Measurements from ENCODE around the gene NAALADL2.
"Not testable (repeated sequence)": the region's sequence is repeated elsewhere in the genome, so short reads cannot be mapped to it uniquely, and the experiment has no call there.

NAALADL2 gene

GRCh38 chr3:175413926-175414325 lies 554.8 kb downstream of the NAALADL2 start:
- Histone ChIP-seq H3K4me3 (no peak overlapping the region), H3K9ac (ENCODE audit: insufficient read length) (no peak overlapping the region), H3K27ac (no peak overlapping the region), H3K36me3 (ENCODE audit: insufficient read depth, low read length) (no peaks in the 10 kb centered on the region), H3K9me3 (ENCODE audit: low read depth, low read length) (no peaks in the 10 kb centered on the region)
- no peak for DNase-seq (ENCODE audit: low read depth, low spot score)
- no peak for TF ChIP-seq POLR2AphosphoS5 (IDR thresholded peaks at IDR 0.05; ENCODE audit: borderline replicate concordance, low read depth, low read length)
- TF ChIP-seq FOXP2 (optimal IDR thresholded peaks at IDR 0.05; ENCODE audit: control extremely low read depth, extremely low read length, insufficient read depth) = no peak
- no peak for TF ChIP-seq EZH2 (IDR thresholded peaks at IDR 0.05)

- Histone ChIP-seq H3K27ac (no peak overlapping the region), H3K9ac (ENCODE audit: insufficient read length) (no peak overlapping the region), H3K36me3 (ENCODE audit: insufficient read depth, low read length) (no peaks in the 10 kb centered on the region), H3K4me3 (no peak overlapping the region), H3K9me3 (ENCODE audit: low read depth, low read length) (no peaks in the 10 kb centered on the region)
- TF ChIP-seq EZH2 (IDR thresholded peaks at IDR 0.05) (no peak), FOXP2 (optimal IDR thresholded peaks at IDR 0.05; ENCODE audit: control extremely low read depth, extremely low read length, insufficient read depth) (no peak), POLR2AphosphoS5 (IDR thresholded peaks at IDR 0.05; ENCODE audit: borderline replicate concordance, low read depth, low read length) (no peak)
- no peak for DNase-seq (ENCODE audit: low read depth, low spot score)
Observed at GRCh38 chr3:175416600-175416999, 557.5 kb downstream of the NAALADL2 start.

- H3K9me3 ChIP-seq (ENCODE audit: low read depth, low read length) = no peaks in the 10 kb centered on the region
- DNase-seq (ENCODE audit: low read depth, low spot score) = no peak
- TF ChIP-seq POLR2AphosphoS5 (IDR thresholded peaks at IDR 0.05; ENCODE audit: borderline replicate concordance, low read depth, low read length) (no peak), EZH2 (IDR thresholded peaks at IDR 0.05) (no peak), FOXP2 (optimal IDR thresholded peaks at IDR 0.05; ENCODE audit: control extremely low read depth, extremely low read length, insufficient read depth) (no peak)
- no peak overlapping the region for H3K9ac ChIP-seq (ENCODE audit: insufficient read length)
- no peak overlapping the region for H3K4me3 ChIP-seq
- no peak overlapping the region for H3K27ac ChIP-seq
- no peaks in the 10 kb centered on the region for H3K36me3 ChIP-seq (ENCODE audit: insufficient read depth, low read length)
Observed at GRCh38 chr3:175417426-175417825, 558.3 kb downstream of the NAALADL2 start.

- H3K27ac ChIP-seq = no peak overlapping the region
- no peak overlapping the region for H3K4me3 ChIP-seq
- H3K9ac ChIP-seq (ENCODE audit: insufficient read length) = no peak overlapping the region
- no peaks in the 10 kb centered on the region for H3K9me3 ChIP-seq (ENCODE audit: low read depth, low read length)
- H3K36me3 ChIP-seq (ENCODE audit: insufficient read depth, low read length) = no peaks in the 10 kb centered on the region
- no peak for TF ChIP-seq POLR2AphosphoS5 (IDR thresholded peaks at IDR 0.05; ENCODE audit: borderline replicate concordance, low read depth, low read length)
- no peak for TF ChIP-seq FOXP2 (optimal IDR thresholded peaks at IDR 0.05; ENCODE audit: control extremely low read depth, extremely low read length, insufficient read depth)
- no peak for TF ChIP-seq EZH2 (IDR thresholded peaks at IDR 0.05)
- DNase-seq (ENCODE audit: low read depth, low spot score) = no peak
Observed at GRCh38 chr3:175421902-175422301, 562.8 kb downstream of the NAALADL2 start.

- no peak for TF ChIP-seq POLR2AphosphoS5 (IDR thresholded peaks at IDR 0.05; ENCODE audit: borderline replicate concordance, low read depth, low read length)
- TF ChIP-seq FOXP2 (optimal IDR thresholded peaks at IDR 0.05; ENCODE audit: control extremely low read depth, extremely low read length, insufficient read depth) = no peak
- no peak for TF ChIP-seq EZH2 (IDR thresholded peaks at IDR 0.05)
- H3K36me3 ChIP-seq (ENCODE audit: insufficient read depth, low read length) = no peaks in the 10 kb centered on the region
- H3K4me3 ChIP-seq = no peak overlapping the region
- no peaks in the 10 kb centered on the region for H3K9me3 ChIP-seq (ENCODE audit: low read depth, low read length)
- no peak for DNase-seq (ENCODE audit: low read depth, low spot score)
- no peak overlapping the region for H3K27ac ChIP-seq
- H3K9ac ChIP-seq (ENCODE audit: insufficient read length) = no peak overlapping the region
Observed at GRCh38 chr3:175422744-175423143, 563.6 kb downstream of the NAALADL2 start.

- H3K9ac ChIP-seq (ENCODE audit: insufficient read length) = not testable (repeated sequence)
Observed at GRCh38 chr3:175423848-175424247, 564.7 kb downstream of the NAALADL2 start.

GRCh38 chr3:175426805-175427204 lies 567.7 kb downstream of the NAALADL2 start:
- Histone ChIP-seq H3K9ac (ENCODE audit: insufficient read length) (no peak overlapping the region), H3K4me3 (no peak overlapping the region), H3K36me3 (ENCODE audit: insufficient read depth, low read length) (no peaks in the 10 kb centered on the region), H3K9me3 (ENCODE audit: low read depth, low read length) (no peaks in the 10 kb centered on the region), H3K27ac (peak overlapping the region; percentile 27; the same call in 1 of the 2 replicates)
- TF ChIP-seq FOXP2 (optimal IDR thresholded peaks at IDR 0.05; ENCODE audit: control extremely low read depth, extremely low read length, insufficient read depth) (no peak), POLR2AphosphoS5 (IDR thresholded peaks at IDR 0.05; ENCODE audit: borderline replicate concordance, low read depth, low read length) (no peak), EZH2 (IDR thresholded peaks at IDR 0.05) (no peak)
- DNase-seq (ENCODE audit: low read depth, low spot score) = no peak

More at GRCh38 chr3:175423848-175424247, 564.7 kb downstream of the NAALADL2 start:
- H3K36me3 ChIP-seq (ENCODE audit: insufficient read depth, low read length); H3K27ac ChIP-seq; H3K9me3 ChIP-seq (ENCODE audit: low read depth, low read length); H3K4me3 ChIP-seq; DNase-seq (ENCODE audit: low read depth, low spot score): not testable (repeated sequence)

GRCh38 chr3:175428466-175428865 lies 569.3 kb downstream of the NAALADL2 start:
- TF ChIP-seq POLR2AphosphoS5 (IDR thresholded peaks at IDR 0.05; ENCODE audit: borderline replicate concordance, low read depth, low read length) = no peak
- TF ChIP-seq FOXP2 (optimal IDR thresholded peaks at IDR 0.05; ENCODE audit: control extremely low read depth, extremely low read length, insufficient read depth) = no peak
- no peak for TF ChIP-seq EZH2 (IDR thresholded peaks at IDR 0.05)
- no peak overlapping the region for H3K27ac ChIP-seq
- DNase-seq (ENCODE audit: low read depth, low spot score) = no peak
- H3K4me3 ChIP-seq = no peak overlapping the region
- no peak overlapping the region for H3K9ac ChIP-seq (ENCODE audit: insufficient read length)
- H3K36me3 ChIP-seq (ENCODE audit: insufficient read depth, low read length) = no peaks in the 10 kb centered on the region
- H3K9me3 ChIP-seq (ENCODE audit: low read depth, low read length) = no peaks in the 10 kb centered on the region

GRCh38 chr3:175430983-175431773 lies 572.0 kb downstream of the NAALADL2 start:
- no peak overlapping the region for H3K27ac ChIP-seq
- DNase-seq (ENCODE audit: low read depth, low spot score) = no peak
- no peaks in the 10 kb centered on the region for H3K9me3 ChIP-seq (ENCODE audit: low read depth, low read length)
- H3K36me3 ChIP-seq (ENCODE audit: insufficient read depth, low read length) = no peaks in the 10 kb centered on the region
- peak overlapping the region; percentile 12; the same call in 1 of the 2 replicates for H3K4me3 ChIP-seq
- TF ChIP-seq EZH2 (IDR thresholded peaks at IDR 0.05) = no peak
- TF ChIP-seq POLR2AphosphoS5 (IDR thresholded peaks at IDR 0.05; ENCODE audit: borderline replicate concordance, low read depth, low read length) = no peak
- TF ChIP-seq FOXP2 (optimal IDR thresholded peaks at IDR 0.05; ENCODE audit: control extremely low read depth, extremely low read length, insufficient read depth) = no peak
- peak overlapping the region; percentile 9 for H3K9ac ChIP-seq (ENCODE audit: insufficient read length)
